Ectodermal cell (in vitro differentiated cells): ENCODE measurements around the gene SLC23A1.
"Not testable (repeated sequence)": the region's sequence is repeated elsewhere in the genome, so short reads cannot be mapped to it uniquely, and the experiment has no call there.

ENCODE experiments used
- H3K27ac ChIP-seq: 2 replicates; pipeline ENCODE4 v1.7.0; 2013; ENCODE audit warnings: mild to moderate bottlenecking, low read depth, low read length; ENCODE audit not compliant: insufficient read depth, poor library complexity, severe bottlenecking
- H3K27me3 ChIP-seq: 2 replicates; pipeline ENCODE4 v1.7.0; 2013; ENCODE audit warnings: mild to moderate bottlenecking, low read length; ENCODE audit not compliant: insufficient read depth, control insufficient read depth, poor library complexity, severe bottlenecking
- H3K36me3 ChIP-seq: one replicate; pipeline ENCODE4 v1.7.0; 2013; ENCODE audit warnings: low read length; ENCODE audit not compliant: control insufficient read depth, insufficient read depth
- H3K4me1 ChIP-seq: one replicate; pipeline ENCODE4 v1.7.0; 2013; ENCODE audit warnings: low read length; ENCODE audit not compliant: control insufficient read depth, insufficient read depth
- H3K4me3 ChIP-seq: 2 replicates; pipeline ENCODE4 v1.7.0; 2013; ENCODE audit warnings: low read depth, low read length, control low read depth; ENCODE audit not compliant: insufficient read depth
- H3K9me3 ChIP-seq: 2 replicates; pipeline ENCODE4 v1.7.0; 2013; ENCODE audit warnings: mild to moderate bottlenecking, low read length, moderate library complexity; ENCODE audit not compliant: control insufficient read depth
- WGBS, 2 experiments: methylation state at CpG; one replicate each; pipeline ENCODE4 v1.1.7; 2013; ENCODE audit warnings: missing lambda C conversion rate in 2 of 2; 5-methylcytosine and 5-hydroxymethylcytosine counted together

SLC23A1 gene

GRCh38 chr5:139416651-139417050 is 33.6 kb upstream of the SLC23A1 start:
- Histone ChIP-seq H3K4me3 (no peak overlapping the region), H3K36me3 (no peaks in the 10 kb centered on the region), H3K27me3 (no peaks in the 10 kb centered on the region), H3K9me3 (no peaks in the 10 kb centered on the region), H3K27ac (no peak overlapping the region), H3K4me1 (peaks cover 21% of the 10 kb centered on the region)
- WGBS, 2 experiments = 94 to 96% methylated on average over 9 of the region's 9 CpGs

DNA sequence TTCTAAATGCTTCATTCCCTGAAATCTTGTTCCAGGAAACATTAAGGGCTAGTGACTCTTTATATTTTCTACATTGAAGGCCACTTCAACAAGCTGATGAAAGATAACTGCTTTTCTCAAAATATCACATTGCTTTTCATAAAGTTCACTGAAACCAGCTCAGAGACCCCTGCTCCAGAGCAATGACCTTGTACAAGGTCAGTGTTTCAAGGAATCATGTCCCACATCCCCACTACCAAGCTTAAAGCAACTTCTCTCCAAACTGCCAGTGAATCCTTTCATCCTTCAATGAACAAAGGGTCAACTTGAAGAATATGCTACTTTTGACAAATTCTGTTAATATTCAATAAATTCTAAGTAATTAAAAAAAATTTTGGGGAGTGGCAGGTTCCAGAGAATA is 32.8 kb upstream of the SLC23A1 start:
- Histone ChIP-seq H3K9me3 (no peaks in the 10 kb centered on the region), H3K4me3 (no peak overlapping the region), H3K27me3 (no peaks in the 10 kb centered on the region), H3K36me3 (no peaks in the 10 kb centered on the region), H3K4me1 (peaks cover 21% of the 10 kb centered on the region), H3K27ac (no peak overlapping the region)

DNA sequence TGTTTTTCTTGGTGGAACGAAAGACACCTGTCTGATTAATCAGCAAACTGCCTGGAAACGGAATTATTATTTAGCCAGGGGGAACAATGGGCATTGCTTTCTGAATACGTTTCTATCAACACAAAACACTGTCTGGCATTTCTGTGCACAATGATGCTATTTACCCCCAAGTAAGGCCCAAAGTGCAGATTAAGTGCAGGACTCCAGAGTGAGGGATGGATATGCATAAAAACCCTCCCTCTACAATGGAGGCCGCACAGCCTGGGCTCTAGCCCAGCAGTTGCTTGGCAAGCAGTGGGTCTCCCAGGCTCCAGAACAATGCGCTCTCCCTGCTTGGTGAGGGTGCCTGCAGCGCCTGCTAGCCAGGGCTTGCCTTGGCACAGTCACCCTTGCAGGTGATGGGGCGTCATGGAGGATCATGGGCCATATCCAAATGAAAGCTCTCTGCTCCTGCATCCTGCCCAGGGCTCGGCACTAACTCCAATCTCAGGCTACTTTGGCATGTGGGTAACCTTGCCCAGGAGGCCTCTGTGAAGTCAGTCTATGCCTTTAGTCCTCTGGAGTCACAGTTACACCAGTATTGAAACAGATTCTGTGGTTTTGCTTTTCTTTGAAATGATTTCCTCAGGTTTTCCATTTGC is 32.2 kb upstream of the SLC23A1 start:
- Histone ChIP-seq H3K4me1 (peaks cover 21% of the 10 kb centered on the region), H3K27ac (no peak overlapping the region), H3K9me3 (no peaks in the 10 kb centered on the region), H3K4me3 (no peak overlapping the region), H3K27me3 (no peaks in the 10 kb centered on the region), H3K36me3 (no peaks in the 10 kb centered on the region)
- WGBS, 2 experiments = 95 to 97% methylated on average over 8 of the region's 8 CpGs

DNA sequence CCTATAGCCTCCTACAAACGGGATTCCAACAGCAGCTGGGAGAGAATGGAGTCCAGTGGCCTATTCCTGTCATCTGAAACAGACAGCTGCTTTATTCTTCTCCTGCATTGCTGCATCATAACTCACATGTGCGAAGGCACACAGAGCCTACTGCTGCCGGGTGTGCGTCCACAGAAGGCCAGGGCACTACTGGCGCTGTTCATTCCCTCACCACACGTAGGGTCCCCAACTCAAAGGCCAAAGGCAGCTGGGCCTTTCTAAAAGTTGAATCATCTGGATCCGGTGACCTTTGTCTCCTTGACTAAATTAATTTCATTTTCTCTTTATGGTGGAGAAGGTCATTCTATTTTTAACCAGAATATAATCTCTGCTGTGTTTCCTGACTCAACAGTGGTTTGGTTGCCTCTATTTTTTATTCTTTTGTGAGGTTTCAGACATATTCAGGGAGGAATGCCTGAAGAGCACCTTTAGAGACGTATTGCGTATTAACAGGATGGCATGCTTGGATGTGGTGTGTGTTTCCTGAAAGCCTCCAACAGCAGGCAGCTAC is 31.6 kb upstream of the SLC23A1 start:
- 95% methylated on average over 9 of the region's 9 CpGs for WGBS, 2 experiments
- no peaks in the 10 kb centered on the region for H3K27me3 ChIP-seq
- H3K4me3 ChIP-seq = no peak overlapping the region
- H3K4me1 ChIP-seq = peaks cover 14% of the 10 kb centered on the region
- no peaks in the 10 kb centered on the region for H3K9me3 ChIP-seq
- H3K27ac ChIP-seq = no peak overlapping the region
- no peaks in the 10 kb centered on the region for H3K36me3 ChIP-seq

- no peaks in the 10 kb centered on the region for H3K9me3 ChIP-seq
- H3K27me3 ChIP-seq = no peaks in the 10 kb centered on the region
- no peaks in the 10 kb centered on the region for H3K36me3 ChIP-seq
- peaks cover 8% of the 10 kb centered on the region for H3K4me1 ChIP-seq
- H3K4me3 ChIP-seq = no peak overlapping the region
- H3K27ac ChIP-seq = no peak overlapping the region
- WGBS, 2 experiments = 95 to 97% methylated on average over 6 of the region's 6 CpGs
Observed at GRCh38 chr5:139413963-139414362, 30.9 kb upstream of the SLC23A1 start.

GRCh38 chr5:139413153-139413552 is 30.1 kb upstream of the SLC23A1 start:
- 95 to 96% methylated on average over 6 of the region's 6 CpGs for WGBS, 2 experiments
- H3K27ac ChIP-seq = no peak overlapping the region
- H3K4me1 ChIP-seq = no peaks in the 10 kb centered on the region
- H3K9me3 ChIP-seq = no peaks in the 10 kb centered on the region
- no peaks in the 10 kb centered on the region for H3K27me3 ChIP-seq
- H3K36me3 ChIP-seq = no peaks in the 10 kb centered on the region
- no peak overlapping the region for H3K4me3 ChIP-seq

DNA sequence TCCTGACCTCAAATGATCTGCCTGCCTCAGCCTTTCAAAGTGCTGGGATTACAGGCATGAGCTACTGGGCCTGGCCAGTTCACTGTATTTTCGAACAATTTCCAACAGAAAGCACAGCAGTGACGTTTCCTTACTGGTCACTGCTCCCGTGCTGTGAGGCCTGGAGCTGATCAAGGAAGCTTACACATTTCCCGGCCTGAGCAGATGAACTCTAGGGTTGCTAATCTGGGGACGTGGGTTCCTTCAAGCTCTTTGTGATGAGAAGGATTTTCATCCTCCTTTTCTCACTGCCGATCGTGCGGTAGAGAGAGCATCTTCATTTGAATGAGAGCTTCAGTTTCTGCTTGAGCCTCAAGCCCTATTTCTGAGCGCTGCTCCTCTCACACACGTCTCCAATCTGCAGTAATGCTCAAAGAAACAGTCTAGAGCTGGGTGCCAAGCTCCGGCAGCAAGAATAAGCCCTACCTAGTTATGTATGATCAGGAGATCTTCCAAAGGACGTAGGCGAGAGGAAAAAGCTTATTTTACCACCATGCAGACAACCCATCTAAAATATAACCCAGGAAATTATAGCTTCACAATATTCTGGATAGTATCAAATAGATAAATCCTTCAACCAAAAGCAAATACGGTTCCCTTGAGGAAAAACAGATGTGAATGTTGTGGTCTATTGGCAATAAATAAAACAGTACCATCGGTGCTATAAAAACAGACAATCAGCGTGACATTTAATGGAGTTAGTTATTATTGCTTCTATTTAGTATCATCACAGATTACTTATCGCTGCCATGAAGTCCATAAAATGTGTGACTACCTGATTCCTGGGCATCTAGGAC is 28.1 kb upstream of the SLC23A1 start:
- Histone ChIP-seq H3K4me1 (no peaks in the 10 kb centered on the region), H3K9me3 (no peaks in the 10 kb centered on the region), H3K36me3 (no peaks in the 10 kb centered on the region), H3K27me3 (no peaks in the 10 kb centered on the region), H3K4me3 (no peak overlapping the region), H3K27ac (no peak overlapping the region)
- 92 to 93% methylated on average over 16 to 17 of the region's 17 CpGs for WGBS, 2 experiments

- Histone ChIP-seq H3K36me3 (no peaks in the 10 kb centered on the region), H3K4me3 (no peak overlapping the region), H3K4me1 (no peaks in the 10 kb centered on the region), H3K9me3 (no peaks in the 10 kb centered on the region), H3K27ac (no peak overlapping the region), H3K27me3 (no peaks in the 10 kb centered on the region)
- WGBS, 2 experiments = 75 to 77% methylated on average over 6 of the region's 6 CpGs
Observed at GRCh38 chr5:139410121-139410992, 27.3 kb upstream of the SLC23A1 start.

- not testable (repeated sequence) for H3K27ac ChIP-seq, H3K4me3 ChIP-seq, H3K36me3 ChIP-seq, H3K9me3 ChIP-seq, H3K4me1 ChIP-seq, H3K27me3 ChIP-seq
- 94 to 96% methylated on average over 4 to 5 of the region's 5 CpGs for WGBS, 2 experiments
Observed at GRCh38 chr5:139409116-139409515, 26.0 kb upstream of the SLC23A1 start.

GRCh38 chr5:139408191-139408590 is 25.1 kb upstream of the SLC23A1 start:
- H3K9me3 ChIP-seq = no peaks in the 10 kb centered on the region
- H3K36me3 ChIP-seq = no peaks in the 10 kb centered on the region
- H3K27me3 ChIP-seq = no peaks in the 10 kb centered on the region
- peaks cover 4% of the 10 kb centered on the region for H3K4me1 ChIP-seq
- H3K27ac ChIP-seq = no peak overlapping the region
- 91 to 95% methylated on average over 7 of the region's 7 CpGs for WGBS, 2 experiments
- H3K4me3 ChIP-seq = no peak overlapping the region
